Stomach (tissue), 4 donors: ENCODE measurements around the gene GATB.

Experiments used
- CTCF ChIP-seq, 7 experiments: fragments of 450-650 bp in 4 of 7; fragments of 200-600 bp in 3 of 7; sonication (generic) in 3 of 7; IDR thresholded peaks; one replicate each; pipeline ENCODE4 v1.5.1; 2016 to 2019; ENCODE audit warnings: antibody characterized with exemption in 7 of 7, control low read depth in 2 of 7, mild to moderate bottlenecking in 1 of 7
- EP300 ChIP-seq: sonication (generic); formaldehyde crosslinking; IDR thresholded peaks from one replicate; pipeline ENCODE4 v1.6.1; 2017; ENCODE audit warnings: antibody characterized with exemption
- POLR2AphosphoS5 ChIP-seq, 3 donors: sonication (generic); formaldehyde crosslinking; IDR thresholded peaks; one replicate each; pipeline ENCODE4 v1.6.1; 2016; ENCODE audit warnings: antibody characterized with exemption in 3 of 3

DNA sequence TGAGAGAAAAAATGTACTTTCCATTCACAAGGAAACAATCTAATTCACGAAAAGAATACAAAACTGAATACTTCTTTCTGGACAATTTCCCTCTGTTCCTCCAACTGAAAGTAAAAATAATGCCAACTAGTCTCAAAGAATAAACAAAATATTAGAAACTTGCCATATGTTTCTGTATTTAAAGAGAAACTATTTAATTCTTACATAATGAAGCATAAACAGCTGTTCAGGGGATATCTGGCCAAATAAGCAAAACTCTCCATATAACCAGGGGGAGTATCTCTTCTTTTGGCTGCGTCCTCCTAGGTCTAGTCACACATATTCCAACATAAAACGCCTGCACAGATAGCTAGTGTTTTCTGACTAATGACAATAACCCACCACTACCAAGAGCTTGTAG, 805 bp downstream of the GATB start:
- no peak for TF ChIP-seq CTCF (IDR thresholded peaks at IDR 0.05)
- no peak for TF ChIP-seq POLR2AphosphoS5 (IDR thresholded peaks at IDR 0.05)
- TF ChIP-seq EP300 = no peak
